Activated CD8-positive, alpha-beta memory T cell treated with anti-CD3 and anti-CD28 coated beads, Interleukin-2, amount 50 U/mL, for 1 hour (primary cell): ENCODE data around the gene ZWILCH.
A peak's percentile ranks its signal among the peaks of the same experiment; 100 is the strongest.

ENCODE experiments used
- DNase-seq: peaks from one replicate; pipeline ENCODE4 v3.0.0-alpha.2; 2020; ENCODE audit errors: extremely low read depth

ZWILCH gene

DNA sequence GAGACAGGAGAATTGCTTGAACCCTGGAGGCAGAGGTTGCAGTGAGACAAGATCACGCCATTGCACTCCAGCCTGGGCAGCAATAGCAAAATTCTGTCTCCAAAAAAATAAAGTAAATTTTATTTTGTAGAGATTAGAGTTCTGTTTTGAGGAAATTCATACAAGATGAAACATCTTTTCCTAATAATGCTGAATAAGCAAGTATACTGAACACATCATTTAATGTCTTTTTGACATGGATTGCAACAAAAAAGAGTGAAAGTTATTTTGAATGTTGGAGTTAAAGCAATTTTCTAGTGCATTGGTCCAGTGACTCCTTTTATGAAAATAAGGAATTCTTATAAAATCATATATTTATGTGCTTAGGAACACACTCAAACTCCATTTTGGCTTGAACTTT, 40.1 kb downstream of the ZWILCH start:
- no peak for DNase-seq

DNA sequence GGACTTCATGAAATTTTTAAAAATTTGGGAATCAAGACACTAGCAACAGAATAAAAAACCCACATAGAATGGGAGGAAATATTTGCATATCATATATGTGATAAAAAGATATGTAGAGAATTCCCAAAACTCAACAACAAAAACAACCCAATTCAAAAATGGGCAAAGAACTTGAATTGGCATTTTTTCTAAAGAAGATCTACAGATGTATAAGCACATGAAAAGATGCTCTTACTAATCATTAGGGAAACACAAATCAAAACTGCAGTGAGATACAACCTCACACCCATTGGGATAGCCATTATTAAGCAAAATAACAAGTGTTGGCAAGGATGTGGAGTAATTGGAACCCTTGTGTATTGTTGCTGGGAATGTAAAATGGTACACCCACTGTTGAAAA, 50.6 kb downstream of the ZWILCH start:
- DNase-seq, result no peak

DNA sequence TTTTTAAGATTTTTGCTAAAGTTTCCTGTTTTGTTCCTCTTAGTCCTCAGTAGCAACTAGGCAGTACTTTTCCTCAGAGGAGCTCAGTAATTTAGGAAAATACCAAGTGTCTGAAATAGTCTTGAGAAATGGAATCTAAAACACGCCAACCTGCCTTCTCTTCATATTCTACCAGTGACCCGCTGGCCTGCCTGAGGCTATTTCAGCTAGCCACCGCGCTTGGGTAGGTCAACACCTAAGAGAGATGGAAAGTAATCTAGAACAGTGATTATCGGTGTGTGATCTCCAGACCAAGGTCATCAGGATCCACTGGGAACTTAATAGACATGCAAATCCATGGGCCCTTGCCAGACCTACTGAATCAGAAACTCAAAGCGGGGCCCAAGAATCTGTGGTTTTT, 53.1 kb downstream of the ZWILCH start:
- DNase-seq, result no peak

DNA sequence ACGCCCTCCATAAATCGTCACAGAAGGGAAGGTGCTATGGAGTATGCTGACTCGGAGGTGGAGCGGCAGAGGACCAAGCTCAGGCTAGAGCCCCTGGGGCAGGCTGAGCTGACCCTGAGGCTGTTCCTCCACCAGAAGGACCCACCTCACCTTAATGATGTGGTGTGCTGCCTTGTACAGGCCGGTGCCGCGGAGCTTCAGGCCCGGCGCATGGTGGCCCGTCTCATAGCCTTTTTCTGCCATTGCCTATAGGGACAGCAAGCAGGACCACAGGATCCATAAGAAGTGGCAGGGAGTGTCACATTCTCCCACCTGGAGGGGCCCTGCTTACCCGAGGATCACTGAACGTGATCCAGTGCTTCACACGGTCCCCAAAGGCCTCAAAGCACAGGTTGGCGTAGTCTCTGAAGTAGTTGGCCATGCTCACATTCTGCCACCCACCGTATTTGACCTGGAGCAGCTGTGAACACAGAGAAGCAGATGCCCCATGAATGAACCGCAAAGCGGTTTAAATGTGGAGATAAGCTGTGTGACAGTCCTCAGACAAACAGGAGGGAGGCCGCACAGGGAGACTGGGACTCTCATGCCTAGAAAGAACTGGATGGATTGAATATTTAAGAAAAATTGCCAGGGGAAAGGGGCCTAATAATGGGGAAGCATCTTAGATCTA, 55.9 kb downstream of the ZWILCH start:
- no peak for DNase-seq

DNA sequence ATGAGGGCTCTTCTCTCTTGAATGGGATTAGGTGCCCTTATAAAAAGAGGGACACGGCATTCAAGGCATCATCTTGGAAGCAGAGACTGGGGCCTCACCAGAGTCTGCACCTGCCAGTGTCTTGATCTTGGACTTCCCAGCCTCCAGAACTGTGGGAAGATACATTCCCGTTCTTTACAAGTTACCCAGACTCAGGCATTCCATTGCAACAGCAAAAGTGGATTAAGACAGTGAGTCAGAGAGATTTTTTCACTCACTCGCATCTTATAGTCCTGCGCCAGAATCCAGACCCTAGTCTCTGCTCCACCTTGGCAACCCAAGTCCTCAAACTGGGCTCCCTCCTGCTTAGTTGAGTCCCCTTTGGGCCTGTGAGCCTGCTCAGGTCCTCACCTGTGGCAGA, 58.0 kb downstream of the ZWILCH start:
- no peak for DNase-seq

DNA sequence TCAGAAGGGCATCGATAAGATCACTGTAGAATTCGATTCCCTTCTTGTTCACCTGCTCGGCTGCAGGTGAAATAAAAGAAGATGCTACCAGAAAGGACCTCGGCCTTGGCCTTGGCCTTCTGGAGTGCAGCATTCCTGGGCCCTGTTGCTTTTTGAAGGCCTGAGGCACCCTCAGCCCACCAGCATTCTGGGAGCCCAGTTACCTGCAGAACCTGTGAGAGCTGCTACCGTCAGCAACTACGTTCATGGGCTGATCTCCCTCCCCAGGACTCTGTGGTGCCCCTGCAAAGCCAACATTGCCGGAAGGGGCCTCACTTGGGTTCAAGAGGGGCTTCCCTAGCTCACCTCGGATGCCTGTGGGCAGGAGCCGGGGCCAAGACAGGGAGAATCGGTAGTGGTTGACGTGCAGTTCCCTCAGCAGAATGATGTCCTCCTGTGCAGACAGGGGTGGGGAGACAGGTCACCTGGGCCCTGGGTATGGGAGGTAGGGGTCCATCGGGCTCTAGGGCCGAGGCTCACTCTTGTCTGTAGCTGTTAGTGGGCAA, 58.5 kb downstream of the ZWILCH start:
- DNase-seq, result no peak

DNA sequence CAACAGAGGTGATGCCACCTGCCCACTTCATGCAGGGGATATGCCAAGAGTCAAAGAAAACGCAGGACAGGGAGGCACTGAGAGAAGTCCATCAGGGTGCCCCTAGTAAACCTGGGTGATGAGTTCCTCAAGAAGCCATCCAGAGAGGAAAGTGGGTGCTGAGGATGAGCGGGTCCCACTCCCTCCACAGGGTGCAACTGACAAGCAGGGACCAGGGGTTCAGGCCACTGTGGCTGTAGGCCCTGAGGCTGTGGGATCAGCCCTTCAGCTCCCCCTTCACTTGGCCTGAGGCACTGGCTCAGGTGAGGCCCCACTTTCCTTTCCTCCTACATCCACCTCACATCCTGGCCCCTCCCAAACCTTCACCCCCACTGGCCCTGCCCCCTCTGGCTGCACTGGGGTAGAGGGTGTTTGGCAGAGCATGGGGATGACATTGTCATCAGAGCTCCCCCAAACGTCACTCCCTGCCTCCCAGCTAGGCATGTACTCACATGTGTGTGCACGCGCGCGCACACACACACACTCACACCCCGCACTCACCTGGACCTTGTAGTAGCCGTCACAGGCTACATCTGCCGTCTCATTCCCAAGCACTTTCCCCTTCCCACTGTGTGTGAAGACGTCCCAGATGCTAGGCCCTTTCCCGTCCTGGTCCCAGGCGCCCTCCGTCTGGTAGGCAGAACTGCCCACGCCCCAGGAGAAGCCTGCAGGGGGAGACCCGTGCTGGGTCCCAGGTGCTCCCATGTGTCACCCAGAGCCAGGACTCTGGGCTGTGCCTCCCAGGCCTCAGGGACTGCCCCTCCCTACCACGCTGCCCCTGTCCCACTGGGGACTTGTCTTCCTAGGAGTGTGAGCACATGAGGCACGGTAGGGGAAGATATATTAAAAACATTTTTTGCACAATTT, 59.3 kb downstream of the ZWILCH start:
- no peak for DNase-seq

DNA sequence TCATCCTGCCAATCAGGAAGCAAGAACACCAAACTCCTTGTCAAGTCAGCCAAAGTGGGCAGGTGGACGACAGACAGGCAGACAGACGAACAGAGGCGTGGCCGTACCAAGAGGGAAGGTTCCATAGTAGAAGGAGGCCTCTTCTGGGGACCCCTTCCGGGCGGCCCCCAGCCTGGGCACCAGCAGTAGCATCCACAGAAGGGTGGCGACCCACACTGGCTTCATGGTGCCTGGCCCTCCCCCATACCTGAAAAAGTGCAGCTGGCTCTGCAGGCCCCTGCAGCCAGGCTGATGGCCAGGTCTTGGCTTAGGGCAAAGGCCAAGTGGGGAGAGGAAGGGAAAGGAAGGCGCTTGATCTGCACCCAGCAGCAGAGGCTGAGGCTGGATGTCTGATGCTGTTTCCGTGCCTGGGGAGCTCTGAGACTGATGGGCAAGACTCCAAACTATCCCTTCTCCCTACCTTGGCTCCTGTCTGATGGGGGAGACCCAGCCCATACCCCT, 60.1 kb downstream of the ZWILCH start:
- no peak for DNase-seq

DNA sequence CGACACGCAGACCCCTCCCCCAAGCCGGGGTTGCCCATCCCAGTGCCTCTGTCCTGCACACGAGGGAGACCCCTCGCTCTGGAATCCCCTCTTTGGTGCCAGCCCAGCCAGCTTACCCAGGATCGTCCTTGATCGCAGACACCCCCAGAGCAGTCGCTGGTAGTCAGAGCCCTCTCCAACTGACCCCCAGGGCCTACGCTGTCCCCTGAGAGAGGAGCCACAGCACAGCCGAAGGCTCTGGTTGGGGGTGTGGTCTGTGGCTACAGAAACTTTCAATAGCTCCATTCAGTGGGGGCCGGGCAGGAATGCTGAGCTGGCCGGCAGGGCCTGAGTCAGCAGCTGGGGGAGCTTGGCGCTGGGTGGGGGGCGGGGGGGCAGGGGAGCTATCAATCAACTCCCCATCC, 60.6 kb downstream of the ZWILCH start, which contains the start of gene LCTL:
Gene LCTL, minus strand, starts transcription at position 258 of the 404 bp plus-strand sequence. CDS start 633 bp downstream, outside the sequence.
- no peak for DNase-seq

DNA sequence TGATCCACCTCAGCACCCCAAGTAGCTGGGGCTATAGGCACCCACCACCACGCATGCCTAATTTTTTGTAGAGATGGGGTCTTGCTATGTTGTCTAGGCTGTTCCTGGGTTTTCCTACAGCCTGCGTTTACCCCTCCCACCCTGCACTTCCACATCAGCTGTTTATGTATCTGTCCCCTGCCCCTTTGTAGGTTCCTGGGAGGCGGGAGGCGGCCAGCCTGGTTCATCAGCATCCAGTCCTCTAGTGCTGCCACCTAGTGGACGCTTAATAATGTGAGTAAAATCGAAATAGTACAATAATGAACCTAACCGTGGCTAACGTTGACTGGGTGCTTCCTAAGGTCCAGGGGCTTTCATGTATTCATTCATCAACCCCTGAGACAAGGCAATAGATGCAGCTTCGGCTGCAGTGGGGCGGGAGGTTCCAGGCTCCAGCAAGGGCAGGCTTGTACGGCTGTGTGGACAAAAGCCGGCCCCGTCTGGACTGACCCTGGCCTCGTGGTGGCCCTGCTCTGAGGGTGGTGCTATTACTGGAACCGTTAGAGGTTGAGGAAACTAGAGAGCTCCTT, 61.9 kb downstream of the ZWILCH start:
- peak; percentile 5 for DNase-seq

DNA sequence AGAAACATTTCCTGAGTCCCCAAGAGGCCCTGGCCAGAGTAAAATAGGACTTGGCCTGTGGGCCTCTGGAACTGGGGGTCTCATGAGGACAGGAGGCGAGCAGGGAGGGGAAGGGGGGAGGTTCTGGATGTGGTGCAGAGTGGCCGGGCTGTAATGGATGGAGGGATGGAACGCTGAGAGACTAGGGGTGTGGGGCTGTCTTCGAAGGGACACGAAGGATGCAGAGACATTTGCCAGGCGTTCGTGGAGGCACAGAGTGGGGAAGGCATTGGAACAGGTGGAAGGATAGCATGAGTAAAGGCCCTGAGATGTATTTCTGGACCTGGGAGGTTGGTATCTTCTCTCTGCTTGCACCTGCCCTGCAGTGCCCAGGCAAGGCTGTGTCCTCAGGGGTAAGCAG, 62.8 kb downstream of the ZWILCH start:
- DNase-seq, result no peak

DNA sequence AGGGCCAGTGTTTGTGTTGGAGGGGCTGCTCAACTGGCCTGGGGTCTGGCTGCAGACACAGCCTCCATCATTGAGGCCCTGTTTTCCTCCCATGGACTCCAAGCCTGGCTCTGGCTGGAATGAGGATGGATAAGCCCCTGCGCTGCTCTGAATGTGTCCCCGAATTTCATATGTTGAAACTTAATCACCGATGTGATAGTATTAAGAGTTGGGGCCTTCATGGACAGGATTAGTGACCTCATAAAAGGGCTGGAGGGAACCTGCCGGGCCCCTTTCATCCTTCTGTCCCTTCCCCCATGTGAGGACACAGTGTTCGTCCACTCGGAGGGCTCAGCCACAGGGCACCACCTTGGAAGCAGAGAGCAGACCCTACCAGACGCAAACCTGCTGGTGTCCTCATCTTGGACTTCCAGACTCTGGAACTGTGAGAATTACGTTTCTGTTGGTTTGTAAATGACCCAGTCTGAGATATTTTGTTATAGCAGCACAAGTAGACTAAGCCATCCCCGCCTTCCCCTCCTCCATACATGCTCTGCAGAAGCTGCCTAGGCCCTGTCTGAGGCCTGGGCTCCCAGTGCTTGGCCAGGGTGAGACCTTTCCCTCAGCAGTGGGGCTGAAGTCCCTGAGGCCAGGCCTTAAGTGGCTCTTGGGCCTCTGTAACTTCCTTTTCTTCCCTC, 64.5 kb downstream of the ZWILCH start:
- DNase-seq, result no peak

DNA sequence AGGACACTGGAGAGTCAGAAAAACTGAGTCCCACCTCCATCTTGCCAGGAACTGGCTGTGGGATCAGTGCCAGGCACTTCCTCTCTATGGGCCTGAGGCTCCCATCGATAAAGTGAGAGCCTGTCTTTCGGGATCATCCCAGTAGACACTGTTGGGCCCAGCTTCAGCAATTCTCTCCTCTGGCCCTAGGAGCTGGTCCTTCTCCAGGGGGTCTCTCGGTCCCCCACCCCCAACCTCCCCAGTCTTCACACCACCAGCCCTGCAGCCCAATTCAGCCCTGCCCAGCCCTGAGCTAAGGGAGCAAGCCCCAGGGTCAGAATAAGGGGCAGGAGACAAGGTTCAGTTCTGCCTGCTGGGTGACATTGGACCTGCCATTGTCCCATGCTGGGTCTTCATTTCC, 65.2 kb downstream of the ZWILCH start:
- DNase-seq, result no peak

DNA sequence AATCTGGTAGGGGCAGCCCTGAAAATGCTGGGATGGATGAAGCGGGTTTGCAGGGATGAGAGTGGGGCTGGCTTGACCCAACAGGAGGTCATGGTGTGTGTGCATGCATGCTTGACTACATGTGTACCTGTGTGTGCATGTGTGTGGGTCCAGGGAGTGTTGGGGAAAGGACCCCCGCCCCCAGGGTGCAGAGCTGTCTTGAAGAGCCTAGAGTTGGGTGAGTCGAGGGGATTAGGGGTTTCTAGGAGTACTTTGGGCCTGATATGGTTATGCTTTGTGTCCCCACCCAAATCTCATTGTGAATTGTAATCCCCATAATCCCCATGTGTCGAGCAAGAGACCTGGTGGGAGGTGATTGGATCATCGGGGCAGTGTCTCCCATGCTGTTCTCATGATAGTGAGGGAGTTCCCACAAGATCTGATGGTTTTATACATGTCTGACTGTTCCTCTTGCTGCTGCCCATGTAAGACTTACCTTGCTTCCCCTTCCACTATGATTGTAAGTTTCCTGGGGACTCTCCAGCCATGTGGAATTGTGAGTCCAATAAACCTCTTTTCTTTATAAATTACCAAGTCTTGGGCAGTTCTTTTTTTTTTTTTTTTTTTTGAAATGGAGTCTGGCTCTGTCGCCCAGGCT, 65.8 kb downstream of the ZWILCH start:
- no peak for DNase-seq

DNA sequence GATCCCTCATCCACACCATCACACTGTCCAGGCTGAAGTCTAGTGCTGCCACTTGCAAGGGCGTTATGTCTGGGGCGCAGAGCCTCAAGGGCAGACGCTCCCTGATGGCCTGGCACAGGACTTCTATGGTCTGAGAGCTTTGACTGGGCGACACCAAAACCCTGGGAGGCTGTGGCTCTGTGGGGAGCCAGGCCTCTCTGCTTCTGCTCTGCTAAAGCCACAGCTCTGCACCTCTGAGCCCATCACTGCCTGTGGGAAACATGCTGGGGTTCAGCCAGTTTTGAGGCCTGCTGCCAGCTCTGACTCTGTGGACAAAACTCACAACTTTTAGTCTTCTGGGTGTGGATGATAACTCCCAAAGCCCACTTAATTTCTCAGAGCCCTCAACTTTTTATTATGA, 67.0 kb downstream of the ZWILCH start:
- no peak for DNase-seq

DNA sequence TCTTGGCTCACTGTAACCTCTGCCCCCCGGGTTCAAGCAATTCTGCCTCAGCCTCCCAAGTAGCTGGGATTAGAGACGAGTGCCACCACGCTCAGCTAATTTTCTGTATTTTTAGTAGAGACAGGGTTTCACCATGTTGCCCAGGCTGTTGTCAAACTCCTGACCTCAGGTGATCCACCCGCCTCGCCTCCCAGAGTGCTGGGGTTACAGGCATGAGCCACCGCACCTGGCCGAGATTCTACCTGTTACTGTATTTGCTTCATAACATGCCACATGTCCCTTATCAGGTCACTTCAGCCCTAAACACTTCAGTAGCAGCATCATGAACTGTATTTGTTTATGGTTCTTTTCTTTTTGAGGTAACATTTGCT, 68.2 kb downstream of the ZWILCH start:
- DNase-seq, result no peak

DNA sequence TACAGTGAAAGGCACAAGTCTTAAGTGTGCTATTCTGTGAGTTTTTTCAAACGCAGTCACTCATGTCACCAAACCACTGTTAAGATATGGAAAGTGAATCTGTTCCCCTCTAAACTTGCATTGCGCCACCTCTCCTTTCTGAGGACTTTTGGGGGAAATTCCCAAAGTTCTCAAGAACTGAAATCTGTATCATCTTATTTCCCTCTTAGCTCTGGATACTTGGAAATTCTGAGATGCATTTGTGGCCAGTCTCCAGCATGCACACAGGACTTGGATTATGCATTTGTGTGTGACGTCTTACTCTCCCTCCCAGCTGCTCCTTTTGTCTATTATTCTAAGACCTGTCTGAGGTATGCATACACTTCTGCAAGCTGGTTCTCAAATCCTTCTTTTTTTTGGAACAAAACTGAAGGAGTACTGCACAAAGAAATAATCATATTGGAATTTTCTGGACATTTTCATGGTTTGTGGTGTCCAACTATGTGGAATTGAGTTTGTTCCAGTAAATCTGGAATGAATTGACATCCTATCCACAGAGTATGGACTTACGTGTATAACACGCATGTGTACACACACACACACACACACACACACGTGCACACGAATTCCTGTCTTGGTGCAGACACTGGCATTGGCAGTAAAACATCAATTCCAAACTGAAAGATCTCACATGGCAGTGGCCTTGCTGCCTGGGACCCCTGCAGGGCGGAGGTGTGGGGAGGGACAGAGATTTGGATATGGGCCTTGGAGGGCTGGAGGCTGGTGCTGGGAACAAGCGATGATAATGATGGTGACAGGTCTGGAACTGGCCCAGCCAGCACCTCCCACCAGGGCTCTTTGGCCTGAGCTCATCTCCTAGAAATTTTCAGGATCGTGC, 68.8 kb downstream of the ZWILCH start:
- DNase-seq, result no peak

DNA sequence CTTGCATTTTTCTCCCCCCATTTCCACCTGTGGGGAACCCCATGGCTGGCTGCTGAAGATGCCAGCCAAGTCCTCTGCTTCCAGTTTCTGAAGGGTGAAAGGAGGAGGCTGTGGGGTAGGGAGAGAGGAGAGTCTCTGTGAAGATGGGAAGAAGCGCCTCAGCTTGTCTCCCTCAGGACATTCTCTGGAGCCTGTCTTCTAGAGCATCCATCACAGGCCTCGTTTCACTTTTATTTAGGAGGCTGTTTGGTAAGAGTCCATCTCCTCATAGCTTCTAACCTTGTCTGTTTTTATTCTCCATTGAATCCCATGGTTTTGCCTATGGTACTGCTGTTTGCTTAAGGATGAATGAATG, 69.4 kb downstream of the ZWILCH start:
- DNase-seq, result no peak

DNA sequence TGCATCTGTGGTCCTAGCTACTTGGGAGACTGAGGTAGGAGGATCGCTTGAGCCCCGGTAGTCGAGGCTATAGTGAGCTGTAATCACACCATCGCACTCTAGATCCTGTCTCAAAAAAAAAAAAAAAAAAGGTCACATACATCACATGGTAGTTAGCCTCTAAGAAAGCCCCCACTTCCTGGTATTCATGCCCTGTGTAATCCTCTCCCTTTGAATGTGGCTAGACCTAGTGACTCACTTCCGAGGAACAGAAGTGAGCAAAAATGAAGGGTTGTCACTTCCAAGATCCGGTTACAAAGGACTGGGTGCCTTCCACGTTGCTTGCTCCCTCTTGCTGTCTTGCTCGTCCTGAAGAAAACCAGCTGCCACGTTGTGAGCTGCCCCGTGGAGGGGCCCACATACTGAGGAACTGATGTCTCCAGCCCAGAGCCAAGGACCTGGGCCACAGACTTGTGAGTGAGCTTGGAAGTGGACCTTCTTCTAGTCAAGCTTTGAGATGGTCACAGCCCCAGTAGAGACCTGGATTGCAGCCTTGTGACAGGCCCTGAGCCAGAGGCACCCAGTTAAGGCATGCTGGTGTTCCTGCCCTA, 73.3 kb downstream of the ZWILCH start:
- DNase-seq, result no peak

DNA sequence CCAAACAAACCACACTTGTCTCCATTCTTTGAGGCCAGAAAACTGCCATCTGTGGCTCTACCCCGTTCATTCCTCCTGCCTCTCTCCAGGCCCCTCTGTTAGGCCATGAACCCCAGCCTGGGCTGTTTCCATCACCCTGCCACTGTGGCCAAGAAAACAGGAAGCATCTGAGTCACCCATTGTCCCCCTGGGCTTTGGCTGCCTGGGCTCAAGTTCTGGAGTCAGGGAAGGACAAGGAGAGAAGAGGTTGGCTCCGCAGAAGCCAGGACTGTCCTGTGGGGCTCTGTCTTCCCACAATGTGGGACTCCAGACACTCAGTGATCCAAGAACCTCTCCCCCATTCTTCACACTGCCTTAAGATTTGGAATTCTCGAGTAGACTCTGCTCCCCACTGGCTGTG, 75.5 kb downstream of the ZWILCH start:
- no peak for DNase-seq
